WTC11 (cell line): Measurements from ENCODE around the gene SLC41A3. TPM values are rescaled to one million over a fixed set of nuclear protein-coding genes. Genes with fewer than 3 reads are reported as not detected.
A peak's percentile ranks its signal among the peaks of the same experiment; 100 is the strongest.

Experiments used
- ATAC-seq: fragments of 200-7000 bp; cut with Tn5 transposase; 2 replicates; pipeline ENCODE4 v1.10.0; 2021; ENCODE audit warnings: mild to moderate bottlenecking, moderate library complexity
- CTCF ChIA-PET: fragments of 300-600 bp; sonication (Branson Sonifier 250); formaldehyde crosslinking; loops from one replicate; lab custom pipeline; 2021; ENCODE audit warnings: antibody characterized with exemption; lab: Charles Lee
- POLR2A ChIA-PET: fragments of 350-600 bp; sonication (Branson Sonifier 250); formaldehyde crosslinking; loops from one replicate; lab custom pipeline; 2021; ENCODE audit warnings: antibody characterized with exemption; lab: Charles Lee
- DNase-seq: peaks from one replicate; pipeline ENCODE4 v3.0.0; 2021; ENCODE audit warnings: low spot score
- H3K27ac Mint-ChIP-seq: 2 replicates; pipeline ENCODE4 v1.8.0; 2021; ENCODE audit warnings: mixed read lengths
- H3K27me3 Mint-ChIP-seq: 2 replicates; pipeline ENCODE4 v1.8.0; 2021; ENCODE audit warnings: low read depth, mild to moderate bottlenecking, moderate library complexity, mixed read lengths
- H3K36me3 Mint-ChIP-seq: 2 replicates; pipeline ENCODE4 v1.8.0; 2021; ENCODE audit warnings: mixed read lengths
- H3K4me1 Mint-ChIP-seq: 2 replicates; pipeline ENCODE4 v1.8.0; 2022; ENCODE audit warnings: mixed read lengths
- H3K4me3 Mint-ChIP-seq: 2 replicates; pipeline ENCODE4 v1.8.0; 2021; ENCODE audit warnings: mild to moderate bottlenecking, moderate library complexity, mixed read lengths
- H3K9me3 Mint-ChIP-seq: 2 replicates; pipeline ENCODE4 v1.8.0; 2021; ENCODE audit warnings: mixed read lengths
- AFF4 ChIP-seq: sonication (generic); formaldehyde crosslinking; IDR thresholded peaks from 2 replicates; pipeline ENCODE4 v1.8.1; 2023; ENCODE audit warnings: mild to moderate bottlenecking, missing genetic modification reagents, borderline replicate concordance
- ARID4B ChIP-seq: sonication (generic); formaldehyde crosslinking; IDR thresholded peaks from 2 replicates; pipeline ENCODE4 v1.8.0; 2023; ENCODE audit warnings: missing genetic modification reagents, mild to moderate bottlenecking, borderline replicate concordance
- CTCF ChIP-seq: fragments of 200-600 bp; IDR thresholded peaks from 2 replicates; pipeline ENCODE4 v1.8.0; 2022; ENCODE audit warnings: antibody characterized with exemption
- ELF4 ChIP-seq: sonication (generic); formaldehyde crosslinking; IDR thresholded peaks from 2 replicates; pipeline ENCODE4 v1.8.1; 2022; ENCODE audit warnings: low read depth, mild to moderate bottlenecking, moderate library complexity, missing genetic modification reagents
- ERG ChIP-seq: fragments of 250-450 bp; sonication (Bioruptor Pico); IDR thresholded peaks from 2 replicates; pipeline ENCODE4 v1.8.0; 2021; ENCODE audit warnings: mild to moderate bottlenecking
- ETV6 ChIP-seq: sonication (generic); formaldehyde crosslinking; IDR thresholded peaks from 2 replicates; pipeline ENCODE4 v1.8.1; 2022; ENCODE audit warnings: mild to moderate bottlenecking, missing genetic modification reagents
- FOXJ3 ChIP-seq: sonication (generic); formaldehyde crosslinking; IDR thresholded peaks from 2 replicates; pipeline ENCODE4 v1.9.0; 2021; ENCODE audit warnings: missing genetic modification reagents, mild to moderate bottlenecking, borderline replicate concordance
- FOXK1 ChIP-seq: sonication (generic); formaldehyde crosslinking; IDR thresholded peaks from 2 replicates; pipeline ENCODE4 v1.8.0; 2022; ENCODE audit warnings: mild to moderate bottlenecking, moderate library complexity, missing genetic modification reagents
- FOXP1 ChIP-seq: sonication (generic); formaldehyde crosslinking; IDR thresholded peaks from 2 replicates; pipeline ENCODE4 v1.8.0; 2022; ENCODE audit warnings: missing genetic modification reagents, mild to moderate bottlenecking, moderate library complexity, borderline replicate concordance
- GRHL2 ChIP-seq: fragments of 250-450 bp; sonication (Bioruptor Pico); IDR thresholded peaks from 2 replicates; pipeline ENCODE4 v1.8.0; 2022; ENCODE audit warnings: mild to moderate bottlenecking, moderate library complexity; ENCODE audit not compliant: insufficient replicate concordance, severe bottlenecking
- IRF1 ChIP-seq: sonication (generic); formaldehyde crosslinking; IDR thresholded peaks from 2 replicates; pipeline ENCODE4 v1.8.0; 2023; ENCODE audit warnings: missing genetic modification reagents
- MLX ChIP-seq: sonication (generic); formaldehyde crosslinking; IDR thresholded peaks from 2 replicates; pipeline ENCODE4 v1.8.1; 2023; ENCODE audit warnings: mild to moderate bottlenecking, missing genetic modification reagents, moderate library complexity
- MYBL2 ChIP-seq: sonication (generic); formaldehyde crosslinking; IDR thresholded peaks from 2 replicates; pipeline ENCODE4 v1.8.1; 2023; ENCODE audit warnings: mild to moderate bottlenecking, moderate library complexity, missing genetic modification reagents
- NFATC4 ChIP-seq: fragments of 250-450 bp; sonication (Bioruptor Pico); IDR thresholded peaks from 2 replicates; pipeline ENCODE4 v1.9.0; 2021; ENCODE audit warnings: mild to moderate bottlenecking
- NFE2L1 ChIP-seq: sonication (generic); formaldehyde crosslinking; IDR thresholded peaks from 2 replicates; pipeline ENCODE4 v1.8.1; 2023; ENCODE audit warnings: missing genetic modification reagents
- SP1 ChIP-seq: sonication (generic); formaldehyde crosslinking; conservative IDR thresholded peaks from 2 replicates; pipeline ENCODE4 v1.8.1; 2022; ENCODE audit warnings: missing genetic modification reagents
- TEAD1 ChIP-seq: sonication (generic); formaldehyde crosslinking; IDR thresholded peaks from 2 replicates; pipeline ENCODE4 v1.8.0; 2022; ENCODE audit warnings: mild to moderate bottlenecking, missing genetic modification reagents
- ZBTB43 ChIP-seq: sonication (generic); formaldehyde crosslinking; IDR thresholded peaks from 2 replicates; pipeline ENCODE4 v1.8.1; 2023; ENCODE audit warnings: mild to moderate bottlenecking, missing genetic modification reagents
- ZSCAN18 ChIP-seq: fragments of 250-450 bp; sonication (Bioruptor Pico); IDR thresholded peaks from 2 replicates; pipeline ENCODE4 v2.1.2; 2022; ENCODE audit warnings: mild to moderate bottlenecking, moderate library complexity
- total RNA-seq: library from RNA; stranded (reverse); gene quantifications from 3 replicates; pipeline ENCODE4 v1.2.3, GENCODE V29; 2021

Gene SLC41A3
- total RNA-seq, 1 experiment from 2014 or later, result 28.4 TPM

GRCh38 chr3:126015075-126015474 is 68.8 kb downstream of the SLC41A3 start:
- no peak overlapping the region for H3K4me3 Mint-ChIP-seq
- H3K4me1 Mint-ChIP-seq, result peaks cover 10% of the 10 kb centered on the region
- peaks cover 3% of the 10 kb centered on the region; the same call in 1 of the 2 replicates for H3K9me3 Mint-ChIP-seq
- CTCF ChIA-PET, result no interaction called here
- POLR2A ChIA-PET, result no interaction called here
- H3K36me3 Mint-ChIP-seq, result 0 out of 2 replicates have a peak, but pooled peaks cover 6% of the 10 kb centered on the region
- DNase-seq, result no peak
- no peak overlapping the region for H3K27ac Mint-ChIP-seq
- no peak for ATAC-seq
- no peak for TF ChIP-seq FOXP1 (CRISPR knock-in tag)
- no peak for TF ChIP-seq MLX
- no peak for TF ChIP-seq FOXJ3 (CRISPR knock-in tag)
- TF ChIP-seq MYBL2, result no peak
- TF ChIP-seq GRHL2, result no peak
- no peak for TF ChIP-seq ZBTB43 (CRISPR knock-in tag)
- no peak for TF ChIP-seq FOXK1 (CRISPR knock-in tag)
- TF ChIP-seq ARID4B (CRISPR knock-in tag), result no peak
- no peak for TF ChIP-seq NFATC4 (CRISPR knock-in tag)
- no peak for TF ChIP-seq TEAD1 (CRISPR knock-in tag)
- TF ChIP-seq ERG (CRISPR knock-in tag), result no peak
- TF ChIP-seq NFE2L1, result no peak
- no peak for TF ChIP-seq SP1
- TF ChIP-seq CTCF, result no peak
- peaks cover 54% of the 10 kb centered on the region for H3K27me3 Mint-ChIP-seq

GRCh38 chr3:126014252-126014651 is 69.7 kb downstream of the SLC41A3 start:
- peak overlapping the region; percentile 49; the same call in 1 of the 2 replicates for H3K27ac Mint-ChIP-seq
- H3K36me3 Mint-ChIP-seq, result 0 out of 2 replicates have a peak, but pooled peaks cover 6% of the 10 kb centered on the region
- no peak overlapping the region for H3K4me3 Mint-ChIP-seq
- peaks cover 3% of the 10 kb centered on the region; the same call in 1 of the 2 replicates for H3K9me3 Mint-ChIP-seq
- ATAC-seq, result no peak
- no peak for DNase-seq
- POLR2A ChIA-PET, result no interaction called here
- peaks cover 10% of the 10 kb centered on the region for H3K4me1 Mint-ChIP-seq
- H3K27me3 Mint-ChIP-seq, result peaks cover 46% of the 10 kb centered on the region
- CTCF ChIA-PET, result no interaction called here
- TF ChIP-seq IRF1 (CRISPR knock-in tag) (no peak), AFF4 (no peak), ZSCAN18 (CRISPR knock-in tag) (no peak), ELF4 (CRISPR knock-in tag) (no peak), ETV6 (CRISPR knock-in tag) (no peak), SP1 (no peak)
